ENCODE data around the gene OVOL3. TPM values are rescaled to one million over a fixed set of nuclear protein-coding genes. Genes with fewer than 3 reads are reported as not detected.

Gene OVOL3
- total RNA-seq, 5 donors from 2014 or later (not counting 1 experiment from before 2014, with no cell fraction given), result not detected

DNA sequence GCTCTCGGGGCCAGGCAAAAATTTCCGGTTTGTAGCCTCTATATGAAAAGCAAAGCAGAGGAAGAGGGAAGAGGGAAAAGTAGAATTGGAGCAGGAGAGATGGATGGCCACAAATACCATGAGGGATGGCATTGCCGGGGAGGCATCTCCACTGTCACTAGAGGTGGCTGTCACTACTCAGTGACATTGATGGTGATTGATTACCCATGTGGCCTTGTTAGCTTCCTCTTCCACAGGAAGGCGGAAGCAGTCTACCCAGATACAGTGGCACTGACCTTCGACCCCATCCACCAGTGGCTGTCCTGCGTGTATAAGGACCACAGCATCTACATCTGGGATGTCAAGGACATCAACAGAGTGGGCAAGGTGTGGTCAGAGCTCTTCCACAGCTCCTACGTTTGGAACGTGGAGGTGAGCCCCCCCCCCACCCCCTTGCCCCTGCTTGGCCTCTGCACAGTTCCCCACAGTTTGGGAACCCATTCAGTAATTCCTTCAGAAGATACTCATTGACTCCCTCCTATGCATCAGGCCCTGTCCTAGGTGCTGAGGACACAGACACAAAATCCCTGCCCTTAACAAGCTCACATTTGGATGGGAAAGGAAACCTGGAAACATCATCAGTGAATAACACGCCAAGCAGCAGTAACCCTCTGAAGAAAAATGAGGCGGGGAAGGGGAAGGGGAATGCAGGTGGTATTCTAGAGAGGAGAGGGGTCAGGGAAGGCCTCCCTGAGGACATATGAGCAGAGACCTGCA, 37.6 kb upstream of the OVOL3 start:
- no peak for ATAC-seq (replicated peaks in 1 of 4)
- WGBS (ENCODE audit: insufficient coverage), result 95% methylated on average over 8 of the region's 10 CpGs
- no peaks in the 10 kb centered on the region for H3K36me3 Mint-ChIP-seq
- POLR2A ChIA-PET, result no interaction called here
- H3K9me3 Mint-ChIP-seq, result no peaks in the 10 kb centered on the region
- CTCF ChIA-PET, result interaction anchor here in 1 of 2 donors (0.7 kb wide), 1 partner anchor 697 kb away, joined by 3 read pairs; no protein-coding TSS in a partner anchor
- H3K4me3 Mint-ChIP-seq, result no peak overlapping the region
- no peaks in the 10 kb centered on the region for H3K4me1 Mint-ChIP-seq
- no peak overlapping the region for H3K4me3 ChIP-seq (ENCODE audit: control insufficient read depth in 1 of 2, extremely low read depth in 1 of 2, low read length in 1 of 2)
- no peaks in the 10 kb centered on the region for H3K9me3 ChIP-seq
- H3K36me3 ChIP-seq (ENCODE audit: control insufficient read depth in 2 of 2, extremely low read depth in 1 of 2, insufficient read depth in 1 of 2, low read length in 1 of 2), result no peaks in the 10 kb centered on the region
- H3K27ac ChIP-seq (ENCODE audit: low read length), result no peak overlapping the region
- no peaks in the 10 kb centered on the region for H3K27me3 ChIP-seq (replicated peaks in 1 of 2; ENCODE audit: control insufficient read depth in 2 of 2, extremely low read depth in 1 of 2, insufficient read depth in 2 of 2, low read length in 1 of 2)
- DNase-seq, result no peak
- no peaks in the 10 kb centered on the region for H3K27me3 Mint-ChIP-seq
- no peaks in the 10 kb centered on the region for H3K4me1 ChIP-seq (ENCODE audit: control insufficient read depth in 1 of 2, extremely low read depth in 1 of 2, insufficient read depth in 2 of 2, low read length in 2 of 2)
- no peak overlapping the region for H3K27ac Mint-ChIP-seq

- Mint-ChIP-seq H3K27ac (no peak overlapping the region), H3K4me3 (no peak overlapping the region), H3K36me3 (peaks cover 4% of the 10 kb centered on the region), H3K27me3 (no peaks in the 10 kb centered on the region), H3K9me3 (no peaks in the 10 kb centered on the region), H3K4me1 (no peaks in the 10 kb centered on the region)
- H3K27me3 ChIP-seq (replicated peaks in 1 of 2; ENCODE audit: control insufficient read depth in 2 of 2, extremely low read depth in 1 of 2, insufficient read depth in 2 of 2, low read length in 1 of 2), result no peaks in the 10 kb centered on the region
- H3K36me3 ChIP-seq (ENCODE audit: control insufficient read depth in 2 of 2, extremely low read depth in 1 of 2, insufficient read depth in 1 of 2, low read length in 1 of 2), result peaks cover 0 to 5% of the 10 kb centered on the region in 2 donors
- ATAC-seq (replicated peaks in 1 of 4) (no peak), DNase-seq (no peak)
- no peaks in the 10 kb centered on the region for H3K9me3 ChIP-seq
- CTCF ChIA-PET, result no interaction called here
- H3K4me3 ChIP-seq (ENCODE audit: control insufficient read depth in 1 of 2, extremely low read depth in 1 of 2, low read length in 1 of 2), result no peak overlapping the region
- no CpG with 5 or more reads among the region's 3 CpGs for WGBS (ENCODE audit: insufficient coverage)
- no peak overlapping the region for H3K27ac ChIP-seq (ENCODE audit: low read length)
- POLR2A ChIA-PET, result no interaction called here
- H3K4me1 ChIP-seq (ENCODE audit: control insufficient read depth in 1 of 2, extremely low read depth in 1 of 2, insufficient read depth in 2 of 2, low read length in 2 of 2), result no peaks in the 10 kb centered on the region
These were observed 31.5 kb upstream of the OVOL3 start for GRCh38 chr19:36079389-36079945.

GRCh38 chr19:36081385-36081784, 29.6 kb upstream of the OVOL3 start:
- 100% methylated on average over 1 of the region's 3 CpGs for WGBS (ENCODE audit: insufficient coverage)
- POLR2A ChIA-PET, result no interaction called here
- H3K27me3 Mint-ChIP-seq, result no peaks in the 10 kb centered on the region
- H3K27ac ChIP-seq (ENCODE audit: low read length), result no peak overlapping the region
- H3K9me3 Mint-ChIP-seq, result no peaks in the 10 kb centered on the region
- no peak overlapping the region for H3K27ac Mint-ChIP-seq
- H3K36me3 ChIP-seq (ENCODE audit: control insufficient read depth in 2 of 2, extremely low read depth in 1 of 2, insufficient read depth in 1 of 2, low read length in 1 of 2), result peaks cover 1 to 5% of the 10 kb centered on the region in 2 donors
- no peak overlapping the region for H3K4me3 ChIP-seq (ENCODE audit: control insufficient read depth in 1 of 2, extremely low read depth in 1 of 2, low read length in 1 of 2)
- CTCF ChIA-PET, result no interaction called here
- H3K9me3 ChIP-seq, result no peaks in the 10 kb centered on the region
- no peak overlapping the region for H3K4me3 Mint-ChIP-seq
- no peak for DNase-seq
- no peaks in the 10 kb centered on the region for H3K27me3 ChIP-seq (replicated peaks in 1 of 2; ENCODE audit: control insufficient read depth in 2 of 2, extremely low read depth in 1 of 2, insufficient read depth in 2 of 2, low read length in 1 of 2)
- H3K4me1 ChIP-seq (ENCODE audit: control insufficient read depth in 1 of 2, extremely low read depth in 1 of 2, insufficient read depth in 2 of 2, low read length in 2 of 2), result no peaks in the 10 kb centered on the region
- peaks cover 4% of the 10 kb centered on the region for H3K36me3 Mint-ChIP-seq
- H3K4me1 Mint-ChIP-seq, result no peaks in the 10 kb centered on the region
- no peak for ATAC-seq (replicated peaks in 1 of 4)

DNA sequence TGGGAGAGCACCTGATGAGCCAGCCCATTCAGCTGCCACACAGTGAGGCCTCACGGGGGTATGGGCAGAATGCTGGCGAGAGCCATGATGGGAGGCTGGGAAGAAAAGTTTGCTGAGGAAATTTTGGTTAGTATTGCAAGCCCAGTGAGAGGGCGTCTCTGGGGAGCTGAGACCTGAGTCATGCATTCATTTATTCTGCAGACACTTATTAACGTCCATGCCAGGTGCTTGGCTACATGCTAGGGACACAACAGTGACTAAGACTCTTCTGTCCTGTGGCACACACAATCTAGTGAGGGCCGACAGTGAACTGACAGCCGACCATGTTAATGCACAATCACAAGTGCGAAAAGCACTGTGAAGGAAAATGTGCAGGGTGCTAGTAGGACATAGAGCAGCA, 29.0 kb upstream of the OVOL3 start:
- ATAC-seq (replicated peaks in 1 of 4) (no peak), DNase-seq (no peak)
- Mint-ChIP-seq H3K4me3 (no peak overlapping the region), H3K36me3 (peaks cover 4% of the 10 kb centered on the region), H3K4me1 (no peaks in the 10 kb centered on the region), H3K27me3 (no peaks in the 10 kb centered on the region), H3K9me3 (no peaks in the 10 kb centered on the region), H3K27ac (no peak overlapping the region)
- CTCF ChIA-PET, result interaction anchor here in 1 of 2 donors (0.6 kb wide), 1 partner anchor 96 kb away, joined by 3 read pairs; no protein-coding TSS in a partner anchor
- H3K4me3 ChIP-seq (ENCODE audit: control insufficient read depth in 1 of 2, extremely low read depth in 1 of 2, low read length in 1 of 2), result no peak overlapping the region
- POLR2A ChIA-PET, result no interaction called here
- no peak overlapping the region for H3K27ac ChIP-seq (ENCODE audit: low read length)
- no peaks in the 10 kb centered on the region for H3K4me1 ChIP-seq (ENCODE audit: control insufficient read depth in 1 of 2, extremely low read depth in 1 of 2, insufficient read depth in 2 of 2, low read length in 2 of 2)
- no peaks in the 10 kb centered on the region for H3K27me3 ChIP-seq (replicated peaks in 1 of 2; ENCODE audit: control insufficient read depth in 2 of 2, extremely low read depth in 1 of 2, insufficient read depth in 2 of 2, low read length in 1 of 2)
- peaks cover 2 to 5% of the 10 kb centered on the region in 2 donors for H3K36me3 ChIP-seq (ENCODE audit: control insufficient read depth in 2 of 2, extremely low read depth in 1 of 2, insufficient read depth in 1 of 2, low read length in 1 of 2)
- no peaks in the 10 kb centered on the region for H3K9me3 ChIP-seq
- 100% methylated on average over 4 of the region's 7 CpGs for WGBS (ENCODE audit: insufficient coverage)

DNA sequence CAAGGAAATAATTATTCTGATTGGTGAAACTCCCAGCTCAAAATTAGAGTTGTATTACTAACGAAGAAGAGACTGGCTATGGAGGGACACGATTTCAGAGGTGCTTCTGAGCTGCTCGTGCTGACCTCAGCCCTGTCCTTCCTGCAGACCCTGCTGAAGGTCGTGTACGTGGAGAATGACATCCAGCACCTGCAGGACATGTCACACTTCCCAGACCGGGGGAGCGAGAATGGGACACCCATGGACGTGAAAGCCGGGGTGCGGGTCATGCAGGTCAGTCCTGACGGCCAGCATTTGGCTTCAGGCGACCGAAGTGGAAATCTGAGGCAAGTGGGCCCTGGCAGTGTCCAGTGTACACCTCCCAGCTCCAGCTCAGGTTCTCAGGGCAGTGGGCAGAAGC, 28.0 kb upstream of the OVOL3 start:
- DNase-seq, result no peak
- Histone ChIP-seq H3K4me1 (ENCODE audit: control insufficient read depth in 1 of 2, extremely low read depth in 1 of 2, insufficient read depth in 2 of 2, low read length in 2 of 2) (no peaks in the 10 kb centered on the region), H3K9me3 (no peaks in the 10 kb centered on the region), H3K4me3 (ENCODE audit: control insufficient read depth in 1 of 2, extremely low read depth in 1 of 2, low read length in 1 of 2) (no peak overlapping the region), H3K36me3 (ENCODE audit: control insufficient read depth in 2 of 2, extremely low read depth in 1 of 2, insufficient read depth in 1 of 2, low read length in 1 of 2) (peaks cover 2 to 5% of the 10 kb centered on the region in 2 donors), H3K27ac (ENCODE audit: low read length) (no peak overlapping the region), H3K27me3 (replicated peaks in 1 of 2; ENCODE audit: control insufficient read depth in 2 of 2, extremely low read depth in 1 of 2, insufficient read depth in 2 of 2, low read length in 1 of 2) (no peaks in the 10 kb centered on the region)
- no peak overlapping the region for H3K27ac Mint-ChIP-seq
- peaks cover 4% of the 10 kb centered on the region for H3K36me3 Mint-ChIP-seq
- H3K9me3 Mint-ChIP-seq, result no peaks in the 10 kb centered on the region
- no peak for ATAC-seq (replicated peaks in 1 of 4)
- CTCF ChIA-PET, result no interaction called here
- no peaks in the 10 kb centered on the region for H3K27me3 Mint-ChIP-seq
- no peaks in the 10 kb centered on the region for H3K4me1 Mint-ChIP-seq
- POLR2A ChIA-PET, result interaction anchor here in 1 of 2 donors (0.6 kb wide), 1 partner anchor 68 kb away, joined by 3 read pairs; no protein-coding TSS in a partner anchor
- 97% methylated on average over 11 of the region's 13 CpGs for WGBS (ENCODE audit: insufficient coverage)
- H3K4me3 Mint-ChIP-seq, result no peak overlapping the region

- WGBS (ENCODE audit: insufficient coverage), result 100% methylated on average over 10 of the region's 12 CpGs
- Histone ChIP-seq H3K4me1 (ENCODE audit: control insufficient read depth in 1 of 2, extremely low read depth in 1 of 2, insufficient read depth in 2 of 2, low read length in 2 of 2) (no peaks in the 10 kb centered on the region), H3K4me3 (ENCODE audit: control insufficient read depth in 1 of 2, extremely low read depth in 1 of 2, low read length in 1 of 2) (no peak overlapping the region), H3K27ac (ENCODE audit: low read length) (no peak overlapping the region), H3K27me3 (replicated peaks in 1 of 2; ENCODE audit: control insufficient read depth in 2 of 2, extremely low read depth in 1 of 2, insufficient read depth in 2 of 2, low read length in 1 of 2) (no peaks in the 10 kb centered on the region), H3K36me3 (ENCODE audit: control insufficient read depth in 2 of 2, extremely low read depth in 1 of 2, insufficient read depth in 1 of 2, low read length in 1 of 2) (peaks cover 2 to 5% of the 10 kb centered on the region in 2 donors), H3K9me3 (no peaks in the 10 kb centered on the region)
- Mint-ChIP-seq H3K4me1 (no peaks in the 10 kb centered on the region), H3K27me3 (no peaks in the 10 kb centered on the region), H3K27ac (no peak overlapping the region), H3K9me3 (no peaks in the 10 kb centered on the region), H3K4me3 (no peak overlapping the region), H3K36me3 (peaks cover 4% of the 10 kb centered on the region)
- POLR2A ChIA-PET, result no interaction called here
- DNase-seq (no peak), ATAC-seq (replicated peaks in 1 of 4) (no peak)
- CTCF ChIA-PET, result no interaction called here
These were observed 26.5 kb upstream of the OVOL3 start for GRCh38 chr19:36084231-36085009.

All from T-cell (primary cell).